Urothelium cell line (cell line): Measurements from ENCODE around the gene CHST11.
"Not testable (repeated sequence)": the region's sequence is repeated elsewhere in the genome, so short reads cannot be mapped to it uniquely, and the experiment has no call there.

Experiments
- DNase-seq: peaks from one replicate; pipeline ENCODE4 v3.0.0; 2011; ENCODE audit warnings: low spot score, mixed read lengths
- FAIRE-seq: peaks from 2 replicates; lab custom pipeline; 2011; peaks lifted over from hg19 to GRCh38; lab: Jason Lieb, UNC

CHST11 gene

GRCh38 chr12:104596898-104597843, 140.4 kb downstream of the CHST11 start:
- no peak for FAIRE-seq
- DNase-seq = no peak

- FAIRE-seq = no peak
- no peak for DNase-seq
Measured at GRCh38 chr12:104598342-104599271, 141.9 kb downstream of the CHST11 start.

GRCh38 chr12:104599272-104600035, 142.7 kb downstream of the CHST11 start:
- FAIRE-seq (no peak), DNase-seq (no peak)

- FAIRE-seq (no peak), DNase-seq (no peak)
Measured at GRCh38 chr12:104600036-104600712, 143.4 kb downstream of the CHST11 start.

- no peak for FAIRE-seq
- DNase-seq = no peak
Measured at GRCh38 chr12:104600790-104601739, 144.3 kb downstream of the CHST11 start.

- DNase-seq (no peak), FAIRE-seq (no peak)
Measured at GRCh38 chr12:104602406-104602805, 145.7 kb downstream of the CHST11 start.

GRCh38 chr12:104602896-104603295, 146.1 kb downstream of the CHST11 start:
- no peak for FAIRE-seq
- DNase-seq = no peak

GRCh38 chr12:104603545-104603973, 146.8 kb downstream of the CHST11 start:
- FAIRE-seq (no peak), DNase-seq (peak; percentile 40)

GRCh38 chr12:104604070-104604994, 147.6 kb downstream of the CHST11 start:
- DNase-seq (peak; percentile 84), FAIRE-seq (no peak)

GRCh38 chr12:104604995-104605675, 148.4 kb downstream of the CHST11 start:
- no peak for FAIRE-seq
- no peak for DNase-seq

GRCh38 chr12:104605685-104606084, 148.9 kb downstream of the CHST11 start:
- FAIRE-seq (no peak), DNase-seq (peak; percentile 41)

- DNase-seq = no peak
- FAIRE-seq = no peak
Measured at GRCh38 chr12:104608998-104609397, 152.2 kb downstream of the CHST11 start.

GRCh38 chr12:104609445-104609844, 152.7 kb downstream of the CHST11 start:
- DNase-seq = no peak
- no peak for FAIRE-seq

- no peak for FAIRE-seq
- no peak for DNase-seq
Measured at GRCh38 chr12:104610513-104611235, 153.9 kb downstream of the CHST11 start.

- FAIRE-seq (no peak), DNase-seq (no peak)
Measured at GRCh38 chr12:104611671-104612070, 154.9 kb downstream of the CHST11 start.

GRCh38 chr12:104613372-104613771, 156.6 kb downstream of the CHST11 start:
- FAIRE-seq, DNase-seq: not testable (repeated sequence)
